ENCODE measurements around the gene PRKCB.

The PRKCB gene

DNA sequence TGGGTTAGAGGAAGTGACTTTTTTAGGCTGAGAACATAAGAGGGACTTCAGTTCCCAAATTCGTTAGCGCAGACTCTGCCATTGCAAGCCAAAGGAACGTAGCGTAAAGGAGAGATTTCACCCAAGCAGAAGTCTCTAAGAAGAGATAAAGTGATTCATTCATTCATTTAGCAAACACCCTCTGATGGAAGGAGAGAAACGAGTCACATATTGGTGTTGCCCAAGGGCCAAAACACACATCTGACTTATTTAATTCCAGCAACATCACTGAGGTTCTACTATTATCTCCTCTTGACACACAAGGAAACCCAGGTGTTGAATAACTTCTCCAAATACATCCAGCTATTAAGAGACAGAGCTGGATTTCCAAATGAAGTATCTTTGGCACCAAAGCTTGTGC, 334.6 kb downstream of the PRKCB start:
- no peak for DNase-seq (ENCODE audit: low read depth, low spot score)

DNA sequence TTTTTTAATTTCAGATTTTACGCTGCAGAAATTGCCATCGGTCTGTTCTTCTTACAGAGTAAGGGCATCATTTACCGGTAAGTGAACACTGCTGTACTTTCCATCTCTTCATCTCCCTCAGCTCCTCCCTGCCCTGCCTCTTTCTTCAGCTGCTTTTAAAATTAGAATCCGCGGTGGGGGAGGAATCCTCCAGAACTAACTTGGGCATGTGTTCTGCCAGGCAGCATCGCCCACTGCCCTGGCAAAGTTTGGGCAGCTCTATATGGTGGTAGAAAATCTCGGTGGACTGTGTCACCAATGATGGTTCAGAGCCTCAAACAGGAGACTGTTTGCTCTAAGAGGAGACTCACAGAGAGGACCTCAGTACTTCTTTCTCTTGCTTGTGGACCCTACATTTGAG, 338.7 kb downstream of the PRKCB start:
- no peak for DNase-seq (ENCODE audit: low read depth, low spot score)

DNA sequence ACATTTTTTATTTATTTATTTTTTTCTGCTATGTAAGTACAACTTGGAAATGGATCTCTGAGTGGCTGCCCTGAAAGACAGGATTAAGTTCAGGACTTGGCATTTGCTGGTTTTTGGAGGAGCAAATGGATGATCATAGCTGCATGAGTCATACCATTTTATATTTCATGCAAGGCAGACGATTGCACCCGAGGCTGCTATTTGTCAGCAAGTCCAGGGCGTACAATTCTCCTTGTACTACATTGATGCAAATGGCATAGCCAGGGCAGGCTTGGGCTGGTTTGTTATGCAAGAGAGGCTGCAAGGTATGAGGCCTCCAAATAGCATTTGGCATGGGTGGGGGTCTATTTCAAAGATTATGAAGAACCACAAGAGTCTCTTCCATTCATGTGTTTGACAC, 339.2 kb downstream of the PRKCB start:
- no peak for DNase-seq (ENCODE audit: low read depth, low spot score)

DNA sequence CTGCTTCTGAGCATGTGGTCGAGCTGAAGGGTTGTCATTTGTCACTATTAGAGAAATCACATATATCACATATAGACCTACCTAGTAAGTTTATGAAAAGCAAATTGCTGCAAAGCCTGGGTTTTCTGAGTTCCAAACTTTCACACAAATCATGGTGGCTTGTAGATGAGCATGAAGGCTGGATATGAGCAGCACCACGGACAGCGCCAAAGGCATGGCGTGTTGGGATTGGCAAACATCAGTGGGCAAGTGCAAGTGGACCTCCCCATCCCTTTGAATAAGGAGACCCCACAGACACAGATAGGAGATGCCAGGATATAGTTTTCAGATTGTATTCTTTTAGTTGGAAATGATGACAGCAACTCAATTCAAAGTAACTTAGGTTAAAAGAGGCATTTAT, 342.7 kb downstream of the PRKCB start:
- DNase-seq (ENCODE audit: low read depth, low spot score), result no peak

DNA sequence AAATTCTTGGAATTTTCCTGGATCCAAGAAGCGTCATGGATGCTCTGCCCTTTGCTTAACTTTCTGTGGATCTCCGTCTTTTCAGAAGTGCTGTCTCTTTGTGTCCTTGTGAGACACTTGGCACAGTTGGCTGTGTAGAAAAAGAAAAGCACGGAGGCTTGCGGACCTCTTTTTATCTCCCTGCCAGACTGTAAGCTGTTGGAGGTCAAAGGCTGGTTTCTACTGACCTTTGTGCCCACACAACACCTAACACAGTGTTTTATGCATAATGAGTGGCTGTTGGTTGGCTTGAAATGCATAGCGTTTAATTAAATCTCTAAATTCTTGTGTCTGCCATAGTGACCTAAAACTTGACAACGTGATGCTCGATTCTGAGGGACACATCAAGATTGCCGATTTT, 344.7 kb downstream of the PRKCB start:
- no peak for DNase-seq (ENCODE audit: low read depth, low spot score)

DNA sequence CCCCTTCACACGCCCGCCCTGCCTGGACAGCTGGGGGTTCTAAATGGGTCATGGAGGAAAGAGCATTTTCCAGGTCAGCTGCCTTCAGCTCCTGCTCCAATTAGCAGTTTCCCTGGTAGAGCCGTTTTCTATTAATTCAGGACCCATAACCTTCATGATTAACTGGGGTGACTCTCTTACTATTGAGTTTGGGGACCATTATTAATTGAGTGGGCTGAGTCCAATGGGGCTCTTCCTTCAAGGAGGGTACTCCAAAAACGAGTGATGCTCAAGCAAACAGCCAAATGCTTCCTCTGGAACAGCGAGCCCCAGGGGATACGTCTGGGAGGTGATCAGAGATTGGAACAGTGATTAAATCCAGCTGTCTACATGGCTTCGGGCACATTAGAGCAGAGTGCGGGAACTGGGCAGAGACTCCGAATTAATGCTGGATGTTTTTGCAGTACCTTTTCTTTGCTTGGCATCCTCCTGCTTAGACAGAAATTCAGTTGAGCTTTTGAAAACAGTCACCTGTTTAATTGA, 352.3 kb downstream of the PRKCB start:
- no peak for DNase-seq (ENCODE audit: low read depth, low spot score)

DNA sequence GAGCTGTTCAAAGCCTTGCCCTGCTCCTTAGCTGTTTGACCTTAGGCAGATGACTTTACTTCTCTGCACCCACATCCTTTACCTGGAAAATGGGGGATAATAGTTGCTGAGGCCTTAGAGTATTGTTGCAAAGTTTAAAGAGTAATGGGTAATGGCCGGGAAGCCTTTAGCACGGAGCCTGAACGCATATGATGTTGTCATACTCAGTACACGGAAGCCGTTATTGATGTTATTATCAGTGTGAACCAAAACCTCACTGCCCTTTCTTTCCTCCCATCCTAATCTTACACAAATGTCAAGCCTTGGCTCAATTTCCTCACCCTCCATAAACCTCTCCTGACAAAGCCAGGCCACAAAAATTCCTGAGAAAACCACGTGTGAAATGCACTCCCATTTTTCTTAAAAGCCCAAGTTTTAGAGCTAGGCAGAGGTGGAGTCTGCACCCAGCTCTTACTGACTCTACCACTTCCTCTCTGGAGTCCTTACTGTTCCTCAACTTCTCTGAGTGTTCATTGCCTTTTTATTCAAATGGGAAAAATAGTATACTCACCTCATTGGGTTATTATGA, 353.1 kb downstream of the PRKCB start:
- no peak for DNase-seq (ENCODE audit: low read depth, low spot score)

DNA sequence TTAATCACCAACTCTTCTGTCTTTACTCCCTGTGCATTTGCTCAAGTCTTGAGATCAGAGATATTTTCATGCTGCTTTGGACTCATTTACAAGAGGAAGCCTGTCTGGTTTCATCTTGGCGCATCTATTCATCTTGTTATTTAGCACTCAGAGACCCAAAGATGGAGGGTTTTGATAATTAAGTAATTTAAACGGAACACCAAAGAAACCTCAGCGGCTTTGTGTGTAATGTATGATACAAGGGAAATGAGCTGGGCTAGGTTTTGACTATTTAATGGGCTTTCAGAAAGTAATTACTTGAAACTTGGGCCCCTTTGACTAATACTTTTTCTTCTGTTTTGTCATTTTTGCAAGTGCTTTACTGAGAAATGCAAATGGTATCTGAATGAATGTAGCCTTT, 354.2 kb downstream of the PRKCB start:
- DNase-seq (ENCODE audit: low read depth, low spot score), result no peak

DNA sequence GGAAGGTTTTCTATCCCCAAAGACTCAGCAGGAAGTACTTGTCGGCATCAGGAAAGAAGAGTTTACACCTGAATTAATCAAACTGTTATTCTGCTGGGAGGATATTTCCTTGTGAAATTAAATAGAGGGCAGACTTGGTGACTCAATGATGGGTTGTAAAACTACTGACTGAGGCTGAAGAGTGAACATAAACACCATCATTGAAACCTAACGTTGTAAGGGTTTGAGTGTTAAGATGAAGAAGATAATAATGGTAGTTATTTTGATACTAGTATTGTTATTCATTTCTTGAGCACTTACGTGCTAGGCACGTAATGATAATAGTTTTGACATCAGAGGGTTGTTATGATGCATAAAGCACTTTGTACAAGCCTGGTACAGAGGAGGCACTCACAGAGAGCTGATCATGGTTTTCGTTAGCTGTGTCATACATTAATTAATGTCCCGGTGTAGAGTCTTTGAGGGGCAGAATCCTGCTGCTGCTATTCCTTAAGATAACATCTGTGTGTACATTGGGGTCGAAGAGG, 356.2 kb downstream of the PRKCB start:
- DNase-seq (ENCODE audit: low read depth, low spot score), result no peak

DNA sequence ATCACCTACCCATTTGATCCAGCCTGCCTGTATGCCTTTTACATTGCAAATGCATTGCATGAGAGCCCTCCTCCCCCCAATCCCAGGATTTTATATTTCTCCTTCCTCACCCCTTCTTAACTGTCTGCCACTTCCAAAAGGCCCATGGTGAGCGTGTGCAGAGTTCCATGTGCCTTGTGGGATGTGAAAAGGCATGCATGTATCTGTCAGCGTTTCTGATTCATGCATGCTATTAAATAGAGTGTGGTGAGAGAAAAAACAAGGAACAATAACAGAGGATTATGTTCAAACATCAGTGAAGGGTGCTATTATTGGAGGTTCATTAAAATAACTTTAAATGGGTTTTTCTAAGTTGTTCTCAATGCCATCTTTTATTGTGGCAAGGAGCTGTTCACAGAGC, 359.4 kb downstream of the PRKCB start:
- DNase-seq (ENCODE audit: low read depth, low spot score), result no peak

DNA sequence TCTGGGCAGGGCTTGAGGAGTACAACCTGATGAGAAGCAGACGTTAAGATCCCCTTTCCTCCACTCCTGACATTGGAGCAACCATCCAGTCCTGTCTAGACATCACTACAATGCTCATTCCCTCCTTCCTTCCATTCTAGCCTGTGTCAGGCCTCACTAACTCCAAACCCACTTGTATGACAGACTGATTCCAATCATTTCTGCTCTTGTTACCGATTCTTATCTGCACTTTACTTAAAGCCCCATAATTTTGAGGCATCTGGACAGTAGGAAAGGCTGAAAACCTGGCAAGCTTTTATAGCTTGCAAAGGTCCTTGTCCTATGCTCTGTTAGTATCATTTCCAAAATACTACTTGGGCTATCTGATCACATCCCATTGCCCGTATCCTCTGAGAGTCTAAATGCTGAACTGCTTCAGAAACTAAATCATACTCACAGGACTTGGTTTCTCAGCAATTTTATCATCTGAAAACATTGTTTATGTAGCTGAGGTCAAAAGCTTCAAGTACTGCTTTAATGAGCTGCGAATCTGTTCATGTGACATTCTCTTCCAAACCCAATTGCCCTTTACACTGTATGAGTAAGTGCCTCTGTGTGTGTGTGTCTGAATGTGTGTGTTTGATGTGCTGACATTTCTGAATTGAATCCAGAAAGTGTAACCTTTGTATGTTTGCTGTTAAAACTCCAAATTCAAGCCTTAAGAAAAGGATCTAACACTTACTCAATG, 363.2 kb downstream of the PRKCB start:
- DNase-seq (ENCODE audit: low read depth, low spot score), result no peak

DNA sequence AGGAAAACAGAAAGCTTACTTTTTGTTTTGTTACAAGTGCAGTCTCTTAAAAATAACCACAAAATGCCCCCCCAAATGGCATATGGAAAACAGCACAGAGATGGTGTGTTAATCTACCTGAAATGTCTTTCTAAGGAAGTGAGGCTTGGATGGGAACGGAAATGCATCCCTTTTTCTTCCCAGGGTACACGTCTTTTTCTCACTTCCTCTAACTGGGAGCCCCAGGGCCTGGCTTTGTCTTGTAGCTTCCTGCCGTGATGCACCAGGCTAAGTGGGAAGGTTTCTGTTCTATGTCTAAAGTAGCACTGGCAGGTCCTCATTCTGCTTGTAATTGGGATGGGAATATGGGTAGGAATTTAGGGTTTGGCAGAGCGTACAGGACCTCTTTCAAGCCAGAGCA, 367.9 kb downstream of the PRKCB start:
- DNase-seq (ENCODE audit: low read depth, low spot score), result no peak

DNA sequence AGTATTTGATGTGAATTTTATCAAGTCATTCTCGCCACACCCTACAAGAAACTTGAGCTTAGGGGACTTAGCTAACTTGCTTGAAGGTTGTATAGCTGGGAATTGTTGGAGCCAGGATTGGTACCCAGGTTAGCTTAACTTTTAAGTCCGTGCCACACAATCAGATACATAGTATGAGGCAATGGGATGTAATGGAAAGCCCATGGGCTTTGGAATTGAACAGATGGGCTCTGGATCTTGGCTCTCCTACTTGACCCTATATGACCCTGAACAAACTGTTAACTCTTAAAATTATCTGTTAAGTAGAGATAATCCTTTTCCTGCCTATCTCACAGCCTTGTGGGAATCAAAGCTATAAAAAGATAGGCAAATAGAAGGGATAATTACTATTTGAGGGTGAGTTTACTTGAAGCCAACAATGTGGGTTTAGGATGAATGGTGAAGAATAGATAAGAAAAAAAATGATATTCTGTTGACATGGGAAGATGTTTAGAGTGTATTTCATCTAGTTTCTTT, 368.4 kb downstream of the PRKCB start:
- no peak for DNase-seq (ENCODE audit: low read depth, low spot score)

DNA sequence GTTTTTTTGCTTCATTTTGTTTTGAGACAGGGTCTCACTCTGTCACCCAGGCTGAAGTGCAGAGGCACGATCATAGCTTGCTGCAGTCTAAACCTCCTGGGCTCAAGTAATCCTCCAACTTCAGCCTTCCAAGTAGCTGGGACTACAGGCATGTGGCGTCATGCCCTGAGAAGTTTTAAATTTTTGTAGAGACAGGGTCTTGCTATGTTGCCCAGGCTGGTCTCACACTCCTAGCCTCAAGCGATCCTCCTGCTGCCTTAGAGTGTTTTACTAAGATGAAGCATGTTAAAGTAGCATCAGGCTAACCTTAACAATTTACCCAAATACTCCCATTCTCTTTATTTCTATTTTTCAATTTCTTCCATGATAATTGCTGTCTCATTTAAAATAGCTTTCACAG, 371.1 kb downstream of the PRKCB start:
- DNase-seq (ENCODE audit: low read depth, low spot score), result no peak

DNA sequence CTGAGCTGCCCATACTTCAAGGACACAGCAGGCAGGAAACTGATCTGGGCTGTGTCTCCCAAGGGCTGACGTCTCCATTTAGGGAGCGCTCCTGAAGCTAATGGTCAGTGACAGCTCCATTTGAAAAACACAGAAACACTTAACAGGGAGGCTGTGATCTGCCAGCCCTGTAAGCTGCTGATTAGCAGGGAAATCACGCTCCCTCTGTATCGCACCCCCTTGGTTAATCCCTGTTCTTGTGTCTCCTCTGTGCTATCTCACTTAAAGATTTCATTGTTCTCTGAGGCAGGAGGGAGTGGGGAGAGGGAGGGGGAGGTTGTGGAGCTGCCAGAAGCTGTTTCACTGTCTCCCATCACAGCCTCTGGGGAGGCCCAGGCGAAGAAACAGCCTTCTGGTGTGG, 372.9 kb downstream of the PRKCB start:
- DNase-seq (ENCODE audit: low read depth, low spot score), result no peak

DNA sequence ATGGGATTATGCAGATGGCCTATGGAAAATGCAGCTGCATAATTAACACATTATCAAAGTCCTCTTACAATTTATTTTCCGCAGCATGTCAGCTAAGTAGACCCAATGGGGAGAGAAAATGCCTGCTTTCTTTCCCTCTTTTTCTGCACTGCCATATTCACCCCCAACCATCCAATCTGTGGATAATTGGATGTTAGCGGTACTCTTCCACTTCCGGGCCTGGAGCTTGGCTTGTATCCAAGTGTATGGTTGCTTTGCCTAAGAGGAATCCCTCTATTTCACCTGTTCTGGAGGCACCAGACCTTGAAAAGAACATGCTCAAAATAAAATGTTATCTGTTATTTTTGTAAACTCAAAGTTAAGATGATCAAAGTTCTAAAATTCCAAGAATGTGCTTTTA, 379.2 kb downstream of the PRKCB start:
- DNase-seq (ENCODE audit: low read depth, low spot score), result no peak

DNA sequence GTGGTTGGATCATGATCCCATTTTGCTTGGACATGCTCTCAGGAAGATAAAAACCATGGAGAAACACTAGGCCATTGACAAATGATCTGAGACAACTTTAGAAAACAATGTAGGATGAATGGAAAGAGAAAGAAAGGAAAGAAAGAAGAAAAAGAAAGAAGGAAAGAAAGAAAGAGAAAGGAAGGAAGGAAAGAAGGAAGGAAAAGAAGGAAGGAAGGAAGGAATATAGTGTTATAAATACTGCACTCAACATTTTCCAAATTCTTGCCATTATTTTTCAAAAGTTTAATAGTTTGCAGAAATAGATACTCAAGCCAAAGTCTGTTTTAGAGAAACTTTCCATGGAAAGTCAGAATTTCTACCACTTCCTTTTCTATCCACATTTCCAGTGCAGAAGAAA, 381.2 kb downstream of the PRKCB start:
- DNase-seq (ENCODE audit: low read depth, low spot score), result no peak

DNA sequence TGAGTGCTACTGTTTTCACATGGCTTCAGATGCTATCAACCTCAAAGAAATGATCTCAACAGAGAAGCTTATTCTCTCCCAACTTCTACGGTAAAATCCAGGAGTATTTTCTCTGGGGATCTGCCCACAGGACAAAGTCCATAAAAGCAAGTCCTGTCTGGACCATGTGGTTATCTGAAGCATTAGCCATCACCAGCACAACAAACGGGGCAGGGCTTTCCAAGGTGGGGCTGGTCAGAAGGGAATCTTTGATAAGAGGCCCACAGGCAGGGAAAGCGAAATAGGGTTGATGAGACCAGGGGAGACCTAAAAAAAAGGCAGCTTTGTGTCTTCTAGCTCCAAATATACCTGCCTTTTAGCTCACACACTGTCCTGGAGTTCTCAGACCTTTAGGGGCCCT, 381.7 kb downstream of the PRKCB start:
- DNase-seq (ENCODE audit: low read depth, low spot score), result no peak

DNA sequence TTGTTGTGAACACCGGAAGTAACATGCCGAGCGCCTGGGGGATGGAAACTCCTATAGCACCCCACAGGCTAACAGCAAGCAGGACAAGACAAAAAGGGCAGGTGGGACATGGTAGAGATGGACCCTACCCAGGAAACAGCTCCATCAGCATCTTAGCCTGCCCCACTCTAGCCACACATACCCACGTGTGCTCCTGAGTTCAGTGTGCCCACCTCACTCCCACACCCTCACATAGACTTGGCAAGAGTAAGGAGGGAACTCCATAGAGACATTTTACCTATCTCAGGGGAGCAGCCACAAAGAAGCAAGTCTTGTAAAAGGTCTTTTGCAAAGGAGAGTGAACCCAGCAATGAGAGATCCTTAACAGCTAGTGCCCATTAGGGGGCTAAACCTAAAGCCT, 382.5 kb downstream of the PRKCB start:
- DNase-seq (ENCODE audit: low read depth, low spot score), result no peak

DNA sequence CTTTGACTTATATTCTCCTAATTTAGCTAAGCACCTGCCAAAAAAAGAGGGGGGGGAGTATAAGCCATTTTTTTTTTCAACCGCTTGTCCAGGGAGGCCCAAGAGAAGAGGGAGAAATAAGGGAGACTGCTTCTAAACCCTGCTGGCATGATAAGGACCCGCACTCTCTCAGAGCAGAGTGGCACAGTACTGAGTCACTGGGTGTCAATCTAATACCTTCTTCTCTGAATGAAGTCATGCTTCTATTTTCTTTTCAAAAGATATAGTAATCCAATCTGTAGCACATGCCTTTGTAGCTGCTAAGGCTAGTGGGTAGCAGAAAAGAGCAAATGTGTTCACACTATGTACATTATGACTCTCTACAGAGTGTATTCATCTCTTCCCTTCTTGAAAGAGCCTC, 385.4 kb downstream of the PRKCB start:
- DNase-seq (ENCODE audit: low read depth, low spot score), result no peak

DNA sequence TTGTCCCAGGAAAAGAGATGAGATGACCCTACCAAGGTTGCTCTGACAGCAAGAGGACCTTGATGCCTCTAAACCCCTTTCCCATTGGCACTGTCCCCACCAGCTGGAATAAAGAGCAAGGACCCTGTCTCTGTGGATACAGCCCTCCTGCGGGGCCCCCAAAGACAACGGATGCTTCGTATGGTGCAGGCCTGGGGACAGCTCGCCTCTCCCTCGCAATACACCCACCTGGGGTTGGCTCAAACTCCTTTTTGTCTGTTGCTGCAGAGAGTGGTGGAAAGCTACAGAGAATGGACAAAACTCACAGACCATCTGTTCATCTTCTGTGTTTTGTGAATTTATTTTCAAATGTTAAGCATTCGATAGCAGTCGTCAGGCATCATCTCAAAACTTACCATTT, 392.7 kb downstream of the PRKCB start:
- no peak for DNase-seq (ENCODE audit: low read depth, low spot score)

DNA sequence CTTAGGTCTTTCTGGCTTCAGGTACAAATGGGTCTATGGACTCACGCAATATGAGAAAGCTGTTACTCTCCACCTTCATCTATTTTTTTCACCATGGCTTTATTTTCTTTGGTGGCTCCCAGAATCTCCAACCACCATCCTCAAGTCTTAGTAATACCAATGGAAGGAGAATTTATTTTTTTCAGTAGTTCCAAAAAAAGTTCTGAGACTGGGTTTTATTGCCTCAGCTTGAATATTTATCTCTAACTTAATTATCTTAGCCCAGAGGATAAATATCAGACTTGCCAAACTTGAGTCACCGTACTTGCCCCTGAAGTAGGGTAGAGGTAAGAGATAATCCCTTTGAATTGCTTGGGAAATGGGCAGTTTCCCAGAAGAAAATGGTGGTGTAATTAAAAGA, 397.2 kb downstream of the PRKCB start:
- DNase-seq (ENCODE audit: low read depth, low spot score), result no peak

DNA sequence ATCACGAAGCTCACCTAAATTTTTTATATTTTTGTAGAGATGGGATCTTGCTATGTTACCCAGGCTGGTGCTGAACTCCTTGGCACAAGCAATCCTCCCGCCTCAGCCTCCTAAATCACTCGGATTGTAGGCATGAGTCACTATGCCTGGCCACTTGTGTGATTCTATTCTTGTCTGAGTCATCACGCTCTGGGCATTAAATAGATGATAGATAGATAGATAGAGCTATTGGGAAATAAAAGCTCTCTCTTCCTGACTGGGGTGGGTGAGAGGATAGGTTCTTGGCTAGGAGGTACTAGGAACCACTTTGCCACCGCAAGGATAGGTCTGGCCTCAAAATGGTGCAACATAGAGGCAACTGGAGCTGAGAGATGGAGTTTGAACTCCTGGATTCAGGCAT, 399.0 kb downstream of the PRKCB start:
- DNase-seq (ENCODE audit: low read depth, low spot score), result no peak

Data from smooth muscle cell of the brain vasculature (primary cell).